HG03103 (cell line): ENCODE results near the gene MVB12B.
"Not testable (repeated sequence)": the region's sequence is repeated elsewhere in the genome, so short reads cannot be mapped to it uniquely, and the experiment has no call there.

Source experiments
- ATAC-seq: cut with Tn5 transposase; IDR thresholded peaks from one replicate; pipeline ENCODE4 v1.9.1; 2021; ENCODE audit warnings: low read depth; ENCODE audit not compliant: unreplicated experiment

Gene MVB12B

GRCh38 chr9:126527109-126527825 is 200.6 kb downstream of the MVB12B start:
- no peak for ATAC-seq

GRCh38 chr9:126528111-126528510 is 201.5 kb downstream of the MVB12B start:
- ATAC-seq: no peak

GRCh38 chr9:126528915-126529314 is 202.3 kb downstream of the MVB12B start:
- no peak for ATAC-seq

- no peak for ATAC-seq
Measured at GRCh38 chr9:126531035-126531571, 204.5 kb downstream of the MVB12B start.

GRCh38 chr9:126531591-126531990 is 205.0 kb downstream of the MVB12B start:
- no peak for ATAC-seq

- no peak for ATAC-seq
Measured at GRCh38 chr9:126532019-126532462, 205.4 kb downstream of the MVB12B start.

- no peak for ATAC-seq
Measured at GRCh38 chr9:126532489-126532888, 205.9 kb downstream of the MVB12B start.

- ATAC-seq: no peak
Measured at GRCh38 chr9:126532951-126533925, 206.6 kb downstream of the MVB12B start.

GRCh38 chr9:126533926-126534310 is 207.3 kb downstream of the MVB12B start:
- ATAC-seq: no peak

- ATAC-seq: no peak
Measured at GRCh38 chr9:126534431-126535186, 208.0 kb downstream of the MVB12B start.

GRCh38 chr9:126536131-126536530 is 209.5 kb downstream of the MVB12B start:
- ATAC-seq: no peak

- no peak for ATAC-seq
Measured at GRCh38 chr9:126536841-126537465, 210.3 kb downstream of the MVB12B start.

GRCh38 chr9:126538550-126538949 is 211.9 kb downstream of the MVB12B start:
- ATAC-seq: no peak

GRCh38 chr9:126540398-126540797 is 213.8 kb downstream of the MVB12B start:
- not testable (repeated sequence) for ATAC-seq

- no peak for ATAC-seq
Measured at GRCh38 chr9:126543490-126543889, 216.9 kb downstream of the MVB12B start.

- no peak for ATAC-seq
Measured at GRCh38 chr9:126545106-126545505, 218.5 kb downstream of the MVB12B start.

- ATAC-seq: no peak
Measured at GRCh38 chr9:126546036-126546435, 219.4 kb downstream of the MVB12B start.

- ATAC-seq: no peak
Measured at GRCh38 chr9:126548312-126548711, 221.7 kb downstream of the MVB12B start.

- ATAC-seq: no peak
Measured at GRCh38 chr9:126549246-126550006, 222.8 kb downstream of the MVB12B start.
